Panc1 (cell line): Measurements from ENCODE around the gene FBXW8. TPM values are rescaled to one million over a fixed set of nuclear protein-coding genes. Genes with fewer than 3 reads are reported as not detected.

Source experiments
- ATAC-seq: fragments of 200-7000 bp; cut with Tn5 transposase; 2 replicates; pipeline ENCODE4 v1.9.1; 2020; ENCODE audit warnings: mild to moderate bottlenecking, moderate library complexity
- BruUV-seq: library from RNA; stranded (reverse); fragments of 400-500 nt; replicated peaks from 2 replicates; lab custom pipeline; 2021; lab: Mats Ljungman, UMichigan
- CTCF ChIA-PET: fragments of 300-600 bp; sonication (Branson Sonifier 250); formaldehyde crosslinking; loops from one replicate; lab custom pipeline; 2022; ENCODE audit warnings: antibody characterized with exemption; lab: Charles Lee
- POLR2A ChIA-PET: fragments of 300-600 bp; sonication (Branson Sonifier 250); formaldehyde crosslinking; loops from one replicate; lab custom pipeline; 2022; ENCODE audit warnings: antibody characterized with exemption; lab: Charles Lee
- DNase-seq: peaks from one replicate; pipeline ENCODE4 v3.0.0-alpha.2; 2010; ENCODE audit warnings: low read depth, low spot score
- H3K27ac ChIP-seq: 2 replicates; pipeline ENCODE4 v1.5.1; 2011; ENCODE audit warnings: mild to moderate bottlenecking, low read length, inconsistent platforms
- H3K27me3 ChIP-seq: fragments of 200-500 bp; sonication (Bioruptor generic); 2 replicates; pipeline ENCODE4 v1.6.0; 2014; ENCODE audit warnings: low read length, inconsistent platforms; ENCODE audit not compliant: control insufficient read depth, insufficient read depth
- H3K36me3 ChIP-seq: fragments of 200-500 bp; sonication (Bioruptor generic); 2 replicates; pipeline ENCODE4 v1.5.1; 2014; ENCODE audit warnings: inconsistent platforms, mild to moderate bottlenecking, low read length, moderate library complexity; ENCODE audit not compliant: control insufficient read depth, insufficient read depth
- H3K4me1 ChIP-seq: 2 replicates; pipeline ENCODE4 v1.5.1; 2011; ENCODE audit warnings: inconsistent platforms, mild to moderate bottlenecking, low read length, moderate library complexity; ENCODE audit not compliant: control insufficient read depth, insufficient read depth
- H3K4me3 ChIP-seq, 2 experiments: 2 replicates each; pipeline ENCODE4 v1.5.1; 2011 to 2012; ENCODE audit warnings: low read depth in 2 of 2, low read length in 2 of 2, mild to moderate bottlenecking in 2 of 2, inconsistent platforms in 1 of 2, moderate library complexity in 1 of 2
- H3K9me3 ChIP-seq: fragments of 200-500 bp; sonication (Bioruptor generic); 2 replicates; pipeline ENCODE4 v1.5.1; 2014; ENCODE audit warnings: low read depth, mild to moderate bottlenecking, inconsistent platforms, low read length, moderate library complexity; ENCODE audit not compliant: control insufficient read depth, insufficient read depth
- POLR2AphosphoS5 ChIP-seq: IDR thresholded peaks from 2 replicates; pipeline ENCODE4 v1.6.1; 2012; ENCODE audit warnings: mild to moderate bottlenecking, low read depth, low read length, moderate library complexity
- SIN3A ChIP-seq: IDR thresholded peaks from 2 replicates; pipeline ENCODE4 v1.6.1; 2012; ENCODE audit warnings: low read depth, mild to moderate bottlenecking, low read length, moderate library complexity, borderline replicate concordance; ENCODE audit not compliant: insufficient read depth
- TCF7L2 ChIP-seq: IDR thresholded peaks from 2 replicates; pipeline ENCODE4 v1.6.1; 2011; ENCODE audit warnings: mild to moderate bottlenecking, low read depth, low read length, inconsistent platforms
- in situ Hi-C: cut with HindIII; loops from 2 replicates; pipeline ENCODE4 v1.10.0; 2016; ENCODE audit warnings: low sequenced_read_pairs, low pct_unique_long_range_greater_than_20kb
- intact Hi-C: fragments of 100-400 bp; cut with micrococcal nuclease; formaldehyde crosslinking; loops from one replicate; pipeline ENCODE4 v1.10.0; 2022; ENCODE audit not compliant: unreplicated experiment
- total RNA-seq: library from RNA; stranded (reverse); gene quantifications from one replicate; pipeline ENCODE4 v1.2.1, GENCODE V29; 2021; ENCODE audit not compliant: unreplicated experiment
- TF ChIP-seq, protein P1 (sequence below), 2 experiments: IDR thresholded peaks; 2 replicates each; pipeline ENCODE4 v1.6.1; 2011 to 2012; ENCODE audit warnings: low read depth in 2 of 2, control low read depth in 1 of 2, low read length in 1 of 2, mild to moderate bottlenecking in 1 of 2, moderate library complexity in 1 of 2; ENCODE audit not compliant: insufficient read depth in 1 of 2
- TF ChIP-seq, protein P2 (sequence below): fragments of 450-650 bp; IDR thresholded peaks from 2 replicates; pipeline ENCODE4 v1.5.1; 2017; ENCODE audit warnings: mild to moderate bottlenecking

Gene FBXW8
- total RNA-seq, 1 experiment from 2014 or later: 18.0 TPM

DNA sequence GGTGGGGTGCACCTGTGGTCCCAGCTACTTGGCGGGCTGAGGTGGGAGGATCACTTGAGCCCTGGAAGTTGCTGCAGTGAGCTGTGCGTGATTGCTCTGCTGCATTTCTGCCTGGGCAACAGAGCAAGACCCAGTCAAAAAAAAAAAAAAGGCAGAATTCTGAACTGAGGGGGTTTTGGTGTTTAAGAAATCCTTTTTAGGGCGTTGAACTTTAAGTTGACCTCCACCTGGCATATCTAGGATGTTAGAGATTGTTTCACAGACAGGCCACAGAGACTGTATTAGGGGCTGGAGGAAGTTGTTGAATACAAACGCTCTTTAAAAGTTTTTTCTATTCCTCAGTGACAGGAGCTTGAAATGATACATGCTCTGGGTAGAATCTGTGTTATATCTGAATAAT, 60.5 kb downstream of the FBXW8 start:
- no peaks in the 10 kb centered on the region for H3K27me3 ChIP-seq
- DNase-seq (no peak), ATAC-seq (no peak)
- no TSS peak for BruUV-seq
- in situ Hi-C loops (no loop called here), intact Hi-C loops (no loop called here)
- no peak overlapping the region for H3K4me3 ChIP-seq
- no peak overlapping the region for H3K27ac ChIP-seq
- ChIA-PET POLR2A (no interaction called here), CTCF (interaction anchor here (0.6 to 0.7 kb wide), 2 partner anchors 28 to 241 kb away, joined by 3 to 4 read pairs; no protein-coding TSS in a partner anchor)
- H3K9me3 ChIP-seq: no peaks in the 10 kb centered on the region
- H3K4me1 ChIP-seq: no peaks in the 10 kb centered on the region
- TF ChIP-seq, protein P1, sequence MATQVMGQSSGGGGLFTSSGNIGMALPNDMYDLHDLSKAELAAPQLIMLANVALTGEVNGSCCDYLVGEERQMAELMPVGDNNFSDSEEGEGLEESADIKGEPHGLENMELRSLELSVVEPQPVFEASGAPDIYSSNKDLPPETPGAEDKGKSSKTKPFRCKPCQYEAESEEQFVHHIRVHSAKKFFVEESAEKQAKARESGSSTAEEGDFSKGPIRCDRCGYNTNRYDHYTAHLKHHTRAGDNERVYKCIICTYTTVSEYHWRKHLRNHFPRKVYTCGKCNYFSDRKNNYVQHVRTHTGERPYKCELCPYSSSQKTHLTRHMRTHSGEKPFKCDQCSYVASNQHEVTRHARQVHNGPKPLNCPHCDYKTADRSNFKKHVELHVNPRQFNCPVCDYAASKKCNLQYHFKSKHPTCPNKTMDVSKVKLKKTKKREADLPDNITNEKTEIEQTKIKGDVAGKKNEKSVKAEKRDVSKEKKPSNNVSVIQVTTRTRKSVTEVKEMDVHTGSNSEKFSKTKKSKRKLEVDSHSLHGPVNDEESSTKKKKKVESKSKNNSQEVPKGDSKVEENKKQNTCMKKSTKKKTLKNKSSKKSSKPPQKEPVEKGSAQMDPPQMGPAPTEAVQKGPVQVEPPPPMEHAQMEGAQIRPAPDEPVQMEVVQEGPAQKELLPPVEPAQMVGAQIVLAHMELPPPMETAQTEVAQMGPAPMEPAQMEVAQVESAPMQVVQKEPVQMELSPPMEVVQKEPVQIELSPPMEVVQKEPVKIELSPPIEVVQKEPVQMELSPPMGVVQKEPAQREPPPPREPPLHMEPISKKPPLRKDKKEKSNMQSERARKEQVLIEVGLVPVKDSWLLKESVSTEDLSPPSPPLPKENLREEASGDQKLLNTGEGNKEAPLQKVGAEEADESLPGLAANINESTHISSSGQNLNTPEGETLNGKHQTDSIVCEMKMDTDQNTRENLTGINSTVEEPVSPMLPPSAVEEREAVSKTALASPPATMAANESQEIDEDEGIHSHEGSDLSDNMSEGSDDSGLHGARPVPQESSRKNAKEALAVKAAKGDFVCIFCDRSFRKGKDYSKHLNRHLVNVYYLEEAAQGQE (IDR thresholded peaks at IDR 0.05; ENCODE audit: insufficient read depth in 1 of 2, low read depth in 2 of 2, low read length in 1 of 2): no peak
- TF ChIP-seq SIN3A (no peak), TCF7L2 (no peak), POLR2AphosphoS5 (no peak)
- TF ChIP-seq, protein P2, sequence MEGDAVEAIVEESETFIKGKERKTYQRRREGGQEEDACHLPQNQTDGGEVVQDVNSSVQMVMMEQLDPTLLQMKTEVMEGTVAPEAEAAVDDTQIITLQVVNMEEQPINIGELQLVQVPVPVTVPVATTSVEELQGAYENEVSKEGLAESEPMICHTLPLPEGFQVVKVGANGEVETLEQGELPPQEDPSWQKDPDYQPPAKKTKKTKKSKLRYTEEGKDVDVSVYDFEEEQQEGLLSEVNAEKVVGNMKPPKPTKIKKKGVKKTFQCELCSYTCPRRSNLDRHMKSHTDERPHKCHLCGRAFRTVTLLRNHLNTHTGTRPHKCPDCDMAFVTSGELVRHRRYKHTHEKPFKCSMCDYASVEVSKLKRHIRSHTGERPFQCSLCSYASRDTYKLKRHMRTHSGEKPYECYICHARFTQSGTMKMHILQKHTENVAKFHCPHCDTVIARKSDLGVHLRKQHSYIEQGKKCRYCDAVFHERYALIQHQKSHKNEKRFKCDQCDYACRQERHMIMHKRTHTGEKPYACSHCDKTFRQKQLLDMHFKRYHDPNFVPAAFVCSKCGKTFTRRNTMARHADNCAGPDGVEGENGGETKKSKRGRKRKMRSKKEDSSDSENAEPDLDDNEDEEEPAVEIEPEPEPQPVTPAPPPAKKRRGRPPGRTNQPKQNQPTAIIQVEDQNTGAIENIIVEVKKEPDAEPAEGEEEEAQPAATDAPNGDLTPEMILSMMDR: no peak
- H3K36me3 ChIP-seq: no peaks in the 10 kb centered on the region

DNA sequence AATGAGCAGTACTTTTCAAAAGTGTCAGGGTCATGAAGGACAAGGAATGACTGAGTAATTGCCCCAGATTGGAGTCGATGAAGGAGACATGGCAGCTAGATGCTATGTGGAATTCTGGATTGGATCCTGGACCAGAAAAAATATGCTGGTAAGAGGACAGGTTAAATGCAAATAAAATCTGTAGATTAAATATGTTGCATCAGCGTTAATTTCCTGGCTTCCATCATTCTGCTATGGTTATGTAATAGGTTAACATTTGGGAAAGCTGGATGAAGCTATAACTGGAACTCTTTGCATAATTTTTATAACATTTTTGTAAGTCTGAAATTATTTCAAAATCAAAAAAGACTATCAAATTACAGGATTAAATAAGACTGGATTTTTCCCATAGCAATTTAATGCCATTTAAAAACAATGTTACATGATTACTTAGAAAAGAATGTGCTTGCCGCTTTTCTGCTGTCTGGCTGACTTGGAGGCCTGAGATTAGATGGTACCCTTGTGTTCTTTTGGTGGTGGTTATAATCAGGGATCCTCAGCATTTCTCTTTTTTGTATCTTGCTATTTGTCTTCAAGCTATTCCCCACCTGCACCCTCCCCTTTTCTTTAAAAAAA, 65.1 kb downstream of the FBXW8 start:
- POLR2A ChIA-PET: no interaction called here
- ATAC-seq: no peak
- CTCF ChIA-PET: no interaction called here

More for the DNA sequence above, 65.1 kb downstream of the FBXW8 start:
- intact Hi-C loops (no loop called here), in situ Hi-C loops (no loop called here)
- no peak overlapping the region for H3K27ac ChIP-seq
- H3K4me1 ChIP-seq: no peaks in the 10 kb centered on the region
- H3K27me3 ChIP-seq: no peaks in the 10 kb centered on the region
- DNase-seq: no peak
- no peaks in the 10 kb centered on the region for H3K36me3 ChIP-seq
- H3K9me3 ChIP-seq: no peaks in the 10 kb centered on the region
- H3K4me3 ChIP-seq: no peak overlapping the region
- TF ChIP-seq, protein P1 (IDR thresholded peaks at IDR 0.05; ENCODE audit: insufficient read depth in 1 of 2, low read depth in 2 of 2, low read length in 1 of 2): no peak
- no peak for TF ChIP-seq SIN3A
- TF ChIP-seq TCF7L2: no peak
- BruUV-seq: no TSS peak
